ENCODE measurements around the gene FARP2. TPM values are rescaled to one million over a fixed set of nuclear protein-coding genes. Genes with fewer than 3 reads are reported as not detected.
"Not testable (repeated sequence)": the region's sequence is repeated elsewhere in the genome, so short reads cannot be mapped to it uniquely, and the experiment has no call there.

The FARP2 gene
- total RNA-seq, 2 donors from 2014 or later, result 48.1 to 67.4 TPM

GRCh38 chr2:241441492-241441891 is 85.4 kb downstream of the FARP2 start:
- Histone ChIP-seq H3K4me3 (no peak overlapping the region), H3K27me3 (replicated peaks; ENCODE audit: insufficient read depth) (no peaks in the 10 kb centered on the region), H3K4me1 (ENCODE audit: control insufficient read depth in 1 of 2, low read depth in 2 of 2) (no peaks in the 10 kb centered on the region), H3K27ac (no peak overlapping the region), H3K9me3 (no peaks in the 10 kb centered on the region), H3K36me3 (peaks cover 19% of the 10 kb centered on the region)
- TF ChIP-seq CTCF (IDR thresholded peaks at IDR 0.05), result no peak
- ATAC-seq (ENCODE audit: insufficient number of reproducible peaks, low FRiP score, low read depth) (no peak), DNase-seq (ENCODE audit: low spot score) (no peak)

GRCh38 chr2:241443486-241444223 is 87.6 kb downstream of the FARP2 start:
- H3K27ac ChIP-seq, result no peak overlapping the region
- ATAC-seq (ENCODE audit: insufficient number of reproducible peaks, low FRiP score, low read depth) (no peak), DNase-seq (ENCODE audit: low spot score) (no peak)
- no peaks in the 10 kb centered on the region for H3K27me3 ChIP-seq (replicated peaks; ENCODE audit: insufficient read depth)
- peaks cover 9% of the 10 kb centered on the region for H3K36me3 ChIP-seq
- H3K9me3 ChIP-seq, result no peaks in the 10 kb centered on the region
- no peak overlapping the region for H3K4me3 ChIP-seq
- H3K4me1 ChIP-seq (ENCODE audit: control insufficient read depth in 1 of 2, low read depth in 2 of 2), result no peaks in the 10 kb centered on the region
- TF ChIP-seq CTCF (IDR thresholded peaks at IDR 0.05), result no peak

GRCh38 chr2:241445426-241445825 is 89.3 kb downstream of the FARP2 start:
- Histone ChIP-seq H3K36me3 (peaks cover 18% of the 10 kb centered on the region), H3K4me1 (ENCODE audit: control insufficient read depth in 1 of 2, low read depth in 2 of 2) (no peaks in the 10 kb centered on the region), H3K4me3 (no peak overlapping the region), H3K27me3 (replicated peaks; ENCODE audit: insufficient read depth) (no peaks in the 10 kb centered on the region), H3K9me3 (no peaks in the 10 kb centered on the region), H3K27ac (no peak overlapping the region)
- DNase-seq (ENCODE audit: low spot score), result no peak
- ATAC-seq (ENCODE audit: insufficient number of reproducible peaks, low FRiP score, low read depth), result no peak
- TF ChIP-seq CTCF (IDR thresholded peaks at IDR 0.05), result no peak

- not testable (repeated sequence) for H3K4me1 ChIP-seq (ENCODE audit: control insufficient read depth in 1 of 2, low read depth in 2 of 2); ATAC-seq (ENCODE audit: insufficient number of reproducible peaks, low FRiP score, low read depth); H3K4me3 ChIP-seq; DNase-seq (ENCODE audit: low spot score); H3K27me3 ChIP-seq (replicated peaks; ENCODE audit: insufficient read depth); H3K27ac ChIP-seq; H3K9me3 ChIP-seq
- peaks cover 13% of the 10 kb centered on the region for H3K36me3 ChIP-seq
These were observed 94.0 kb downstream of the FARP2 start for GRCh38 chr2:241450092-241450491.

DNA sequence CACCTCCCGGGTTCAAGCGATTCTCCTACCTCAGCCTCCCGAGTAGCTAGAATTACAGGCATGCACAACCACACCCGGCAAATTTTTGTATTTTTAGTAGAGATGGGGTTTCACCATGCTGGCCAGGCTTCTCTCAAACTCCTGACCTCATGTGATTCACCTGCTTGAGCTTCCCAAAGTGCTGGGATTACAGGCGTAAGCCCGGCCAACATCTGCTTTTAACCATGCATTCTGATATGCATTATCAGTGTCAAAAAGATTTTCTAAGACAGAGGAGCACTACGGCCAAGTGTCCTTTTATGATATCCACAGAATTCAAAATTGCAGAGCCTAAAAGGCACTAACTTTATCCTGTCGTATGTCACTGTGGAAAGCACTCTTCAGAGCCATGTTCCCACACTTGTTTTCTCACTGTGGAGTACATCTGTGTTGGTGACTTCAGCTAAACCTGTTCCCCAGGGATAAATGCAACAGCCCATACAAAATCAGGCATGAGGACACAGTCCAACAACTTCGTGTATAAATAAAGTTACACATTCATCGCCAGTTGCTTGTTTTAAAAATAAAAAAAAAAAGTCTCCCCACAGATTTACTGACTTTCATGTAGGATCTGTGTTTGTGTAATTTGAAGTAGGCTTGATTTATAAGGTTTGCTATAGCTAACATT is 95.9 kb downstream of the FARP2 start:
- Histone ChIP-seq H3K36me3 (peaks cover 13% of the 10 kb centered on the region), H3K27ac (no peak overlapping the region), H3K4me1 (ENCODE audit: control insufficient read depth in 1 of 2, low read depth in 2 of 2) (no peaks in the 10 kb centered on the region), H3K9me3 (no peaks in the 10 kb centered on the region), H3K27me3 (replicated peaks; ENCODE audit: insufficient read depth) (no peaks in the 10 kb centered on the region), H3K4me3 (no peak overlapping the region)
- no peak for DNase-seq (ENCODE audit: low spot score)
- no peak for TF ChIP-seq CTCF (IDR thresholded peaks at IDR 0.05)
- no peak for ATAC-seq (ENCODE audit: insufficient number of reproducible peaks, low FRiP score, low read depth)

DNA sequence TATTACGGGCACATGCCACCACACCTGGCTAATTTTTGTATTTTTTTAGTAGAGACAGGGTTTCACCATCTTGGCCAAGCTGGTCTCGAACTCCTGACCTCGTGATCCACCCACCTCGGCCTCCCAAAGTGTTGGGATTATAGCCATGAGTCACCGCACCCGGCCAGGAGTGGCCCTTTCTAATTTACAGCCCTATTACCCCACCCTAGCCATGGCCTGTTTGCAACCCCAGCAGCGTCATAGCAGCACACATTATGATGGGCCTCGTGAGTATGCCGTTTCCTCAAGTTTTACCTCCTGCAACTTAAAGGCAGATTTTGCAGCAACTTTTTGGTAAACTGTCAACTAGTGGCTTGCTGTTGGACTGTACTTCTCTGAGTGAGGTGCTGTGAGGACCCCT is 97.8 kb downstream of the FARP2 start:
- H3K4me3 ChIP-seq; H3K4me1 ChIP-seq (ENCODE audit: control insufficient read depth in 1 of 2, low read depth in 2 of 2); H3K27ac ChIP-seq; ATAC-seq (ENCODE audit: insufficient number of reproducible peaks, low FRiP score, low read depth); DNase-seq (ENCODE audit: low spot score); H3K36me3 ChIP-seq; H3K9me3 ChIP-seq; H3K27me3 ChIP-seq (replicated peaks; ENCODE audit: insufficient read depth): not testable (repeated sequence)
